Thoracic aorta (tissue), 2 donors: Measurements from ENCODE around the gene SLC12A2. TPM values are rescaled to one million over a fixed set of nuclear protein-coding genes. Genes with fewer than 3 reads are reported as not detected.

Source experiments
- ATAC-seq: fragments of 150-250 bp; one replicate; pipeline ENCODE4 v1.8.0; 2017; ENCODE audit warnings: low read depth; ENCODE audit not compliant: insufficient number of reproducible peaks, low FRiP score
- DNase-seq: peaks from one replicate; pipeline ENCODE4 v3.0.0-alpha.2; 2020; ENCODE audit warnings: low spot score
- H3K27ac ChIP-seq, 2 donors: fragments of 200-600 bp; sonication (generic); 1 replicate in 1 of 2; 2 replicates in 1 of 2; pipeline ENCODE4 v1.5.1; 2016; ENCODE audit warnings: mild to moderate bottlenecking in 2 of 2, moderate library complexity in 2 of 2
- H3K27me3 ChIP-seq: fragments of 200-600 bp; sonication (generic); replicated peaks from 2 replicates; pipeline ENCODE4 v1.6.0; 2016; ENCODE audit warnings: mild to moderate bottlenecking; ENCODE audit not compliant: insufficient read depth
- H3K36me3 ChIP-seq: fragments of 200-600 bp; sonication (generic); one replicate; pipeline ENCODE4 v1.5.1; 2016
- H3K4me1 ChIP-seq, 2 donors: fragments of 200-600 bp; sonication (generic); 1 replicate in 1 of 2; 2 replicates in 1 of 2; pipeline versions ENCODE4 v1.5.1 to v1.6.0; 2016; ENCODE audit warnings: low read depth in 2 of 2, mild to moderate bottlenecking in 1 of 2; ENCODE audit not compliant: control insufficient read depth in 1 of 2
- H3K4me3 ChIP-seq: fragments of 200-600 bp; sonication (generic); 2 replicates; pipeline ENCODE4 v1.5.1; 2016; ENCODE audit warnings: mild to moderate bottlenecking
- H3K9me3 ChIP-seq: fragments of 200-600 bp; sonication (generic); 2 replicates; pipeline ENCODE4 v1.5.1; 2016
- total RNA-seq, 2 donors: library from RNA; depleted of rRNA; stranded (reverse); fragments of >200 nt; gene quantifications; one replicate each; pipeline versions ENCODE4 v1.1.0 to v1.2.3, GENCODE V29; 2016
- TF ChIP-seq, protein P1 (sequence below): fragments of 200-600 bp; sonication (generic); IDR thresholded peaks from one replicate; pipeline ENCODE4 v1.5.1; 2019; ENCODE audit warnings: antibody characterized with exemption

Gene SLC12A2
- total RNA-seq, 2 donors from 2014 or later, result 12.2 to 25.8 TPM

DNA sequence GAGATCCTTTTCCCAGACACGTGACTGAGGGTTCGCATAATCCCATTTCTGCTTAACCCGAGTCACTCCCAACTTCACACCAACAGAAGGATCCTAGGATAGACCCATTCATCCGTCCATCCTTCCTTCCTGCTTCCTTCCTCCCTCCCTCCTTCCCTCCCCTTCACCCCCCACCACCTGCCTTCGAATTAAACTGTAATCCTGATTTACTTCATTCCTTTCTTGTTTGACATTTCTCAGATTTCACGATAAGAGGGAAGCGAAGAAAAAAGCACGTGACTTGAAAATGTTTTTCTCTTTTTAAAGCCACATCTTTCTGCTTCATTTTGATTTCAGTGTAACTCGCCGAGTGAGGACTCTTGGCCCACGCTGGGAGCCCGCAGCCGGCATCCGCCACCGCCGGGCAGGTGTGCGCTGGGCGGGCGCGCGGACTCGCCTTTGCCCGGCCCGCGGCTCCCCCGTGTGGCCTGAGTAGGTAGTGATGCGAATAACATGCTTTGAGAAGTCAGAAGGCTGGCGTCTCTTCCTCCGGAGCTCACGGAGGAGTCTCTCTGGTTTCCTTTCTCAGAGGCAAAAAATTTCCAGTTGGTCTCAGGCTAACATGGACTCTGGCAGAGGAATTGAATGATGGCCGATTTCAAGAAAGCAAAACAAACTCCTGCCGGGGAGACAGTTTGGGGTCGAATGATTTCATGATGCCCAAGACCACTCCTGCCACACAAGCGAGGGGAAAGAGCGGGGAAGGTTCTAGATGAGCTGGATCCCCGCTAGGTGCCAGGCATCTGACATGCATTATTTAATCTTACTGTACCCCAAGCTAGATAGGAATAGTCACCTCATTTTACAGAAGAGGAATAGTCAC, 117.7 kb downstream of the SLC12A2 start:
- Histone ChIP-seq H3K4me3 (peak overlapping the region; percentile 55), H3K27me3 (no peaks in the 10 kb centered on the region), H3K4me1 (peaks cover 2 to 5% of the 10 kb centered on the region in 2 donors), H3K36me3 (no peaks in the 10 kb centered on the region), H3K9me3 (no peaks in the 10 kb centered on the region), H3K27ac (no peak overlapping the region)
- ATAC-seq (no peak), DNase-seq (no peak)
- TF ChIP-seq, protein P1, sequence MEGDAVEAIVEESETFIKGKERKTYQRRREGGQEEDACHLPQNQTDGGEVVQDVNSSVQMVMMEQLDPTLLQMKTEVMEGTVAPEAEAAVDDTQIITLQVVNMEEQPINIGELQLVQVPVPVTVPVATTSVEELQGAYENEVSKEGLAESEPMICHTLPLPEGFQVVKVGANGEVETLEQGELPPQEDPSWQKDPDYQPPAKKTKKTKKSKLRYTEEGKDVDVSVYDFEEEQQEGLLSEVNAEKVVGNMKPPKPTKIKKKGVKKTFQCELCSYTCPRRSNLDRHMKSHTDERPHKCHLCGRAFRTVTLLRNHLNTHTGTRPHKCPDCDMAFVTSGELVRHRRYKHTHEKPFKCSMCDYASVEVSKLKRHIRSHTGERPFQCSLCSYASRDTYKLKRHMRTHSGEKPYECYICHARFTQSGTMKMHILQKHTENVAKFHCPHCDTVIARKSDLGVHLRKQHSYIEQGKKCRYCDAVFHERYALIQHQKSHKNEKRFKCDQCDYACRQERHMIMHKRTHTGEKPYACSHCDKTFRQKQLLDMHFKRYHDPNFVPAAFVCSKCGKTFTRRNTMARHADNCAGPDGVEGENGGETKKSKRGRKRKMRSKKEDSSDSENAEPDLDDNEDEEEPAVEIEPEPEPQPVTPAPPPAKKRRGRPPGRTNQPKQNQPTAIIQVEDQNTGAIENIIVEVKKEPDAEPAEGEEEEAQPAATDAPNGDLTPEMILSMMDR, result peak; percentile 90

DNA sequence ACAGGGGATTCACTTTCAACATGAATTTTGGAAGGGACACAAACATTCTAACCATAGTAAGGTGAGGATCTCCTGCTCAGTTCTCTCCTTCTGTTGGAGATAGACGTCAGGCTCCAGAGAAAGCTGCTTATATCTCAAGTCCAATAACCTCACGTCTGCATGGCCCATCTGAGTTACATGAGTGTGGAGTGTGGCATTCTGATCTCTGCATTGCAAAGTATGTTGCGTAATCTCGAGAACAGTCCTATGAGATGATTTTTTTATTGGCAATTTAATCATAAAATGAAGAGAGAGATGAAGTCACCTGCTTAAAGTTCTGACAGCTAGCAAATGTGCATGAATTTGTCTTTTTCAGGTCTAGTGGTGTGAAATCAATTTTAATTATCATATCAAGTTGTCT, 118.8 kb downstream of the SLC12A2 start:
- Histone ChIP-seq H3K9me3 (no peaks in the 10 kb centered on the region), H3K4me3 (no peak overlapping the region), H3K4me1 (peaks cover 2 to 5% of the 10 kb centered on the region in 2 donors), H3K27me3 (no peaks in the 10 kb centered on the region), H3K36me3 (no peaks in the 10 kb centered on the region), H3K27ac (no peak overlapping the region)
- TF ChIP-seq, protein P1, result no peak
- no peak for DNase-seq
- no peak for ATAC-seq

DNA sequence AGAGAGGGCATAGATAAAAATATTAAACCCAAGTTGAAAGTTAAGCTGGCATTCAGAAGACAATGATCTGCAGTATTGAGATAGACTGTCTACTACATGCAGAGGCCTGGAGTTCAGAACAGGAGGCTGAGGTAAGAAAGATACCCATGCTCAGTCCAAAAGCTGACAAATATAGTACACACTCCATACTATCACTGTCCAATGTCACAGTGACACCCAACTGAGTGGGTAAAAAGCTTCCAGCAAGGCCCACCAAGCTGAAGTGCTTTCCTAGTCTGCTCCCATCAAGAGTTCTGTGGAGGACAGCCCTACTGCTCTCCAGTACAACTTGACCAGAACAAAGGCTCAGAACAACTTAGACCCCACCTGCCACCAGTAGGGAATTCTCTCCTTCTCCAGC, 124.9 kb downstream of the SLC12A2 start:
- H3K27me3 ChIP-seq, result no peaks in the 10 kb centered on the region
- H3K4me1 ChIP-seq, result no peaks in the 10 kb centered on the region
- ATAC-seq, result no peak
- no peak overlapping the region for H3K4me3 ChIP-seq
- TF ChIP-seq, protein P1, result no peak
- H3K27ac ChIP-seq, result no peak overlapping the region
- DNase-seq, result no peak
- H3K9me3 ChIP-seq, result no peaks in the 10 kb centered on the region
- H3K36me3 ChIP-seq, result no peaks in the 10 kb centered on the region

DNA sequence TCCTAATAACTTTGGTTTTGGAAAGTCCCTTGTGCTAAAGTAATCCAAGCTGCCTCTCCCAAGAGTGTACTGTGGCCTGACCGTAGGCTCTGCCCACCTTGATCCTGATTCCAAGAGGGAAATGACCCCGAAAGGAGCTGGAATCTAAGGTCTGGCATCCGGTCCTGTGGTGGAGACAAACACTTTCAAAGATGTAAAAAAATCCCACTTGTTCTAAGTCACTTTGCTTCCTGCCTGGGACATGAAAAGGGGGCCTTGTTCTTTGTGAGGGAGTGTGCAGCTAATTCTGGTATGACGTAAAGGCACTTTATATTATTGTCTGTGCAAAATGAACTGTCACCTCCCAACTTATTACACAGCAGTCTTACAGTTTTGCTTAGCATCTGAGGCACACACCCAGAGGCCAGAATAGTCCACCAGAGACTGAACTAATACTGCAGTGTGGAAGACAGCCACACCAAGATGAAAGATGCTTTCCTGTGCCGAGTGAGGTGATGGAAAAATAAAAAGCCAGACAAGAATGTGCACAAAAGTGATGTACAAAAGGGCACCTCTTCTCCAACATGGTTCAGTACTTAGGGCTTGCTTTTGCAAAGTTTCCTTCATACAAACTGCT, 128.7 kb downstream of the SLC12A2 start:
- TF ChIP-seq, protein P1, result no peak
- H3K4me1 ChIP-seq, result peaks cover 0 to 12% of the 10 kb centered on the region in 2 donors
- no peak for DNase-seq
- H3K9me3 ChIP-seq, result no peaks in the 10 kb centered on the region
- H3K36me3 ChIP-seq, result no peaks in the 10 kb centered on the region
- no peak overlapping the region for H3K4me3 ChIP-seq
- no peak overlapping the region for H3K27ac ChIP-seq
- ATAC-seq, result no peak
- no peaks in the 10 kb centered on the region for H3K27me3 ChIP-seq

DNA sequence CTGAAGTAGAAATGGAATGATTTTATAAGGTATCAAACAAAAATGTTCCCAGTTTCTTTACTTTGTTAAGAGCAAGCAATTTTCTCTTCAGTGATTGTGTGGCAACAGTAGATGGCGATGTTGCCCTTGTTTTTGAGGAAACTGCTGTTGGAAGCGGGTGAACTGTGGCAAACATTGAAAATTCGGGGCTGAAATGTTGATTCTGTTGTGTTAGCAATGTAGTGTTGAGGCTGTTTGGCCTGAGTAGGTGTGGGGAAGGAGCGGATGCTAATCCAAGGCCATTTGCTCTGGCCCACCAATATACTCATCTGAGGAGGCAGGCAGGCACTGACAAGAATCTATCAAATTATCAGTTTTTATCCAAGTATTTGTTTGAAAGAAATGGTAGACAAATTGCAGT, 129.8 kb downstream of the SLC12A2 start:
- TF ChIP-seq, protein P1, result peak; percentile 58
- H3K4me3 ChIP-seq, result no peak overlapping the region
- no peak for DNase-seq

More for the DNA sequence above, 129.8 kb downstream of the SLC12A2 start:
- Histone ChIP-seq H3K36me3 (no peaks in the 10 kb centered on the region), H3K27me3 (no peaks in the 10 kb centered on the region), H3K27ac (no peak overlapping the region), H3K9me3 (no peaks in the 10 kb centered on the region), H3K4me1 (peaks cover 0 to 15% of the 10 kb centered on the region in 2 donors)
- ATAC-seq, result no peak
